ENCODE data around the gene LYSET.
"Not testable (repeated sequence)": the region's sequence is repeated elsewhere in the genome, so short reads cannot be mapped to it uniquely, and the experiment has no call there.

LYSET gene, protein sequence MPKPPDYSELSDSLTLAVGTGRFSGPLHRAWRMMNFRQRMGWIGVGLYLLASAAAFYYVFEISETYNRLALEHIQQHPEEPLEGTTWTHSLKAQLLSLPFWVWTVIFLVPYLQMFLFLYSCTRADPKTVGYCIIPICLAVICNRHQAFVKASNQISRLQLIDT

DNA sequence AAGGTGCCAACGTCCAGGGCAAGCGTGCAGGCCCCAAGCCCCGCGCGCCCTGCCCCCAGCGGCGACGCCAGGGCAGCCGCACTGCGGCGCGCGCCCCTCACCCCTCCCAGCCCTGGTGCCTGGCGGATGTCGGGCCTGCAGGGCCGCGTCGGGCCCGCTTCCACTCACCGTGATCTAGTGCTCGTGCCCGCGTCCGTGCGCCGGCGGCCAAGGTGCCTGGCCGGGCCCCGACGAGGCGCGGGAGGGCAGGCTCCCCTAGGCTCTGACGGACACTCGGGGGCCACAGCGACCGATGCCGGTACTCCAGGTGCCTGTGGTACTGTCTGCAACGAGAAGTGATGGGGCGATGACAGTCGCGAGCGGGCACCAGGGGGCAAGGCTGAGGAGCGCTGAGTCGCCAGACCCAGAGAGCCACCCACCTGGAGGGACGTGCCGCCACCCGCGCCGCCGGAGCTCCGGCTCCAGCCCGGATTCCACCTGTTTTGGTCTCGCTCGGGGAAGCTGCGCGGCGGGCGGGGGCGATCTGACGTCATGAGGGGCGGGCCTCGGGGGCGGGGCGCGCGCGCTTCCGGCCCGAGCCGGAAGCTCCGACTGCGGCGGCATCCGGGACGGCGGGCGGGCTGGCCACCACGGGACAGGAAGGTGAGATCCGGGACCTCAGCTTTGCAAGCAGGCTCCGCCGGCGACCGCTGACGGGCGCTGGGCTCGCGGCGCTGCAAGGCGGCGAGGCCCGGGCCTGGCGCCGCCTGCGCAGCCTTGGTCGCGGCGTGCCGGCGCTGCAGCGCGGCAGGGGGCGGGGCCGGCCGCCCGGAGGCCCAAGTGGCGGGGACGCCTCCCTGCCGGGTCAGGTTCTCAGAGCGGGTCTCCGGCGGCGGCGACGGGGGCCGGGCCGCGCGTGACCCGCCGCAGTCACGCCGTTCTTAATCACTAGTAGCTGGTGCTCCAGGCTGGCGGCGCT is at the start of gene LYSET, which contains the start of gene MOAP1:
Gene LYSET (plus strand): TSS at position 927 of the 958 bp plus-strand sequence. CDS start 89 bp downstream, outside the sequence.
Gene MOAP1 (minus strand): TSS at position 507 of the 958 bp plus-strand sequence. CDS start 655 bp downstream, outside the sequence.
- DNase-seq (ENCODE audit: low read depth in 3 of 3, low spot score in 1 of 3) = peak; percentile 77 to 86 (median 81)

DNA sequence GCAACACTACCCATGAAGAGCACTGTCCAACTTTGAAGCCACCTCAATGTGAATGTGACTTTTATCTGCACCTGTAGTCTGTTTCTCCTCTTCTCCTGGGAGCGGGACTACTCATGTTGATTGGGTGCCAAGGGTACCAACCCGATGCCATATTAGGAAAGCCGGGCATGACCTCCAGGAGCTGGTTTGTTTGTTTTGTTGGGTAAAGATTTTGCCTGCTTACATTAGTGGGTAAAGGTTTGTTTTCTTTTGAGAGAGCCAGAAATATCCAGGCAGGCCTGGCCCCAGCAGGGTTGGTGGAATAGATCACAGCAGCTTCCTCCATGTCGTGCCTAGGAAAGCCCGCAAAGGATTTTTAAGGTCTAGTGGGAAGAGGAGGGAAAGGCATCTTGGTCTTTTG is 49.7 kb upstream of the LYSET start:
- no peak for DNase-seq (ENCODE audit: low read depth in 3 of 3, low spot score in 1 of 3)

DNA sequence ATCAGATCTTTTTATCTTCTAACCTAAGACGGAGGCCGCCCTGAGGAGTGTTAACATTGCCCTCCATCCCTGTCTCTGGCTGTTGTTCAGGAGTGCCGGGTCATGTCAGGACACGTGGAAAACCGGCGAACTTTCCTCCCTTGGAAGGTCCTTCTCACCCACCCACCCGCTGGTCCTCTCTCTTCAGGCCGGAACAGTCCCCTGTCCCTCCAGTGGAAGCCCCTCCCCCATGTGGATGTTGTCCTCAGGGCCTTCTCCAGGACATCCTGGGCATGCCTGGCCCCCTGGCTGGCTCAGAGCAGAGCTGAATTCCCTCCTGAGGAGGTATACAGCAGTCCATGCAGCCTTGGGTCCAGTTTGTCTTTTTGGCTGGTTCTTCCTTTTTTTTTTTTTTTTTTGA is 49.1 kb upstream of the LYSET start:
- no peak for DNase-seq (ENCODE audit: low read depth in 3 of 3, low spot score in 1 of 3)

- DNase-seq (ENCODE audit: low read depth in 3 of 3, low spot score in 1 of 3) = not testable (repeated sequence)
These were observed 48.6 kb upstream of the LYSET start for GRCh38 chr14:93136508-93136907.

DNA sequence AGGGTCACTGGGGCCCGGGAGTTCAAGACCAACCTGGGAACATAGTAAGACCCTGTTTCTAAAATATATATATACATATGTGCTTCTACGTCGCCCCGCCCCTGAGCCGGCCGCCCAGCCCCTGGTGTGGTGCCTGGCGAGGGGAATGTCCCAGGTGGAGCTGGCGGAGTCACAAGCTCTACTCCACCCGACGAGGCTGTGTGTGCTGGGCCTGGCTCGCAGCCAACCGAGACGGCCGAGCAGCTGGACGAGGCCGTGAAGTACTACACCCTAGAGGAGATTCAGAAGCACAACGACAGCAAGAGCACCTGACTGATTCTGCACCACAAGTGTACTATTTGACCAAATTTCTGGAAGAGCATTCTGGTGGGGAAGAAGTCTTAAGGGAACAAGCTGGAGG is 47.3 kb upstream of the LYSET start:
- DNase-seq (ENCODE audit: low read depth in 3 of 3, low spot score in 1 of 3) = no peak

- DNase-seq (ENCODE audit: low read depth in 3 of 3, low spot score in 1 of 3) = no peak
These were observed 42.1 kb upstream of the LYSET start for GRCh38 chr14:93142854-93143652.

- DNase-seq (ENCODE audit: low read depth in 3 of 3, low spot score in 1 of 3) = no peak
These were observed 39.0 kb upstream of the LYSET start for GRCh38 chr14:93146119-93146518.

DNA sequence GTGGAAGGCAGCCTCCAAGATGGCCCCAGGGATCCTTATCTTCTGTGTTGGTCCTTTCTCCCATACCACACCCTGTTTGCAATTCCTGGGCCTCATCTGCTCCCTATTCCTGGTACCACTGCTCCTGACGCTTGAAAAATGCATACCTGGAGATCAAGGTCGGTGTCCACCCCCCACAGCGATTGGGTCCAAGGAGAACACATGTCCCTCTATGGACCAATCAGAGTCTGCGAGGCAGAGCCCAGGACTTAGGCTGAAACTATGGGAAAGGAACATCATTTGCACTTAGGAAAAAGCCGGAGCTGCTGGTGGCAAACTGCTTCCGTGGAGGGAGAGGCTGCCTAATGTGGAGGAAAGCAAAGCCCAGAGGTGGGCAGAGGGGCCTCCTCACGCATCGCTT is 36.1 kb upstream of the LYSET start:
- no peak for DNase-seq (ENCODE audit: low read depth in 3 of 3, low spot score in 1 of 3)

GRCh38 chr14:93150227-93151208 is 34.6 kb upstream of the LYSET start:
- no peak for DNase-seq (ENCODE audit: low read depth in 3 of 3, low spot score in 1 of 3)

DNA sequence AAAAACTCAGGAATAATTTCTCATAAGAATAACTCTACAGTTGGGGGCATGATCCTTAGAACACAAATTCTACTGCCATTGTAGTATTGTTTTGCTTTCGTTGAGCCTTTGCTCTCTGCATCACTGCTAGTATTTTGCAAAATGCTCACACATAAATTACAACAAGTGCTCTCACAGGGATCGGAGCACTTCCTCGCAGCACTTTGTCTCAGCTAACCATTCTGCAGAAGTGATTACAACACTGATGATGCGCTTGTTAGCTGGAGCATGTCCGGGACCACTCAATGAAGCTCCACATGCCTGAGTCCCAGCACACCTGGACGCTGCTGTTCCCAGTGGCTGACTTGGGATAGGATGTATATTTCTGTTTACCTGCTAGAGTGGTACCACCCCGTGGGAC is 32.0 kb upstream of the LYSET start:
- DNase-seq (ENCODE audit: low read depth in 3 of 3, low spot score in 1 of 3) = no peak

DNA sequence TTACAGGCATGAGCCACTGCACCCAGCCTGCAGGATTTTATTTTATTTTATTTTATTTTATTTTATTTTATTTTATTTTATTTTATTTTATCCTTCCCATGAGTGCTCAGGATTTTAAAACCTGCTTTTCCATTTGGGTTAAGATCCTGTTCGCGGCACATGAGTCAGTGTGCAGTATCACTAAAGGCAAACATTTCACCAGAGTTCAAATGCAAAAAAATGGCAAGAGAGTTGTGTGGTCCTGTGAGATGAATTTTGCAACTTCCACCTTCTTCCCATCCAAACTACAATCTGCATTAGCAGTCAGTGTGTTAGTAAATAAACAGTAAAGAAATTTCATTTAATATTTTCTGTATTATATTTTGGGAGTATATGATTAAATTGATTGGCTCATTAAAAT is 29.4 kb upstream of the LYSET start:
- no peak for DNase-seq (ENCODE audit: low read depth in 3 of 3, low spot score in 1 of 3)

GRCh38 chr14:93156693-93157369 is 28.3 kb upstream of the LYSET start:
- DNase-seq (ENCODE audit: low read depth in 3 of 3, low spot score in 1 of 3) = no peak

DNA sequence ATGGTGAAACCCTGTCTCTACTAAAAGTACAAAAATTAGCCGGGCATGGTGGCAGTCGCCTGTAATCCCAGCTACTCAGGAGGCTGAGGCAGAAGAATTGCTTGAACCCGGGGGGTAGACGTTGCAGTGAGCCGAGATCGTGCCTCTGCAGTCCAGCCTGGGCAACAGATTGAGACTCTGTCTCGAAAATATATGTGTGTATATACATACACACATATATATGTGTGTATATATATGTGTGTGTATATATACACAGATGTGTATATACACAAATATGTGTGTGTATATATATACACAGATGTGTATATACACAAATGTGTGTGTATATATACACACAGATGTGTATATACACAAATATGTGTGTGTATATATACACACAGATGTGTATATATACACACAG is 26.8 kb upstream of the LYSET start:
- not testable (repeated sequence) for DNase-seq (ENCODE audit: low read depth in 3 of 3, low spot score in 1 of 3)

DNA sequence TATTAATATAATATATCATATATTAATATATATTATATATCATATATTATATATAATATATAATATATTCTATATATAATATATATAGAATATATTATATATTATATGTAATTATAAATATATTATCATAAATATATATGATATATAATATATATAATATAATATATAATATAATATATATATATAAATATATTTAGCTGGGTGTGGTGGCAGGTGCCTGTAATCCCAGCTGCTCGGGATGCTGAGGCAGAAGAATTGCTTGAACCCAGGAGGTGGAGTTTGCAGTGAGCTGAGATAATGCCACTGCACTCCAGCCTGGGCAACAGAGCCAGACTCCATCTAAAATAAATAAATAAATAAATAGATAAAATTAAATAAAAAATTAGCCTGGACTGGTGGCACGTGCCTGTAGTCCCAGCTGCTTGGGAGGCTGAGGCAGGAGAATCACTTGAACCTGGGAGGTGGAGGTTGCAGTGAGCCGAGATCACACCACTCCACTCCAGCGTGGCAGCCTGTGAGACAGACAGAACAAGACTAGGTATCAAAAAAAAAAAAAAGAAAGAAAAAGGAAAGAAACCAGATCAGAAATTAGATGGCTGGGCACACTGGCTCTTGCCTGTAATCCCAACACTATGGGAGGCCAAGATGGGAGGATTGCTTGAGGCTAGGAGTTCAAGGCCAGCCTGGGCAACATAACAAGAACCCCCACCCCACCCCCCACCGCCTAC is 25.3 kb upstream of the LYSET start:
- DNase-seq (ENCODE audit: low read depth in 3 of 3, low spot score in 1 of 3) = not testable (repeated sequence)

- DNase-seq (ENCODE audit: low read depth in 3 of 3, low spot score in 1 of 3) = no peak
These were observed 24.7 kb upstream of the LYSET start for GRCh38 chr14:93160353-93160801.

DNA sequence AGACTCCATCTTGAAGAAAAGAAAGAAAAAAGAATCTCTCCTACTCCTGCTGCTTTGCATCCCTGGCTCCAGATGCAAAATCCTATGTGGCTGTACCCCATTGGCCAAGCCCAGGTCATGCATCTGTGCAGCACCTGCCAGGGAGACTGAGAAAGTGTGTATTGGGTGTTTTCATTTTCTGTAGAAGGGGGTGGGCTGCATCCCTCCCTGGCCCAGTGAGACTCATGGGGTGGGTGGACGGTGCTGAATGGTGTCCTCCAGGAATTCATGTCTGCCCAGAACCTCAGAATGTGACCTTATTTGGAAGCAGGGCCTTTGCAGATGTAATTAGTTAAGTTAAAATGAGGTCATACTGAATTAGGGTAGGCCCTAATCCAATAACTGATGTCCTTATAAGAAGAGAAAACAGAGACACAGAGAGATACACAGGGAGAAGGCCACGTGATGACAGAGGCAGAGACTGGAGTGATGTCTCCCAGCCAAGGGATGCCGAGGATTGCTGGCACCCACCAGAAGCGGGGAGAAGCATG is 23.6 kb upstream of the LYSET start:
- no peak for DNase-seq (ENCODE audit: low read depth in 3 of 3, low spot score in 1 of 3)

- DNase-seq (ENCODE audit: low read depth in 3 of 3, low spot score in 1 of 3) = no peak
These were observed 21.6 kb upstream of the LYSET start for GRCh38 chr14:93163564-93163963.

All from stimulated activated CD4-positive, alpha-beta T cell treated with anti-CD3 and anti-CD28 coated beads, TNF-alpha, amount 100 ng/mL, for 1 hour (primary cell).